H9 (cell line): ENCODE data around the gene MATK. TPM values are rescaled to one million over a fixed set of nuclear protein-coding genes. Genes with fewer than 3 reads are reported as not detected.

Experiments used
- DNase-seq: peaks from one replicate; pipeline ENCODE4 v3.0.0-alpha.2; 2017
- H2AFZ ChIP-seq: one replicate; pipeline ENCODE4 v1.6.1; 2013; ENCODE audit warnings: mild to moderate bottlenecking, low read length, control low read depth, moderate library complexity
- H2AK5ac ChIP-seq: 2 replicates; pipeline ENCODE4 v1.6.1; 2013; ENCODE audit warnings: low read length, control low read depth, mixed read lengths; ENCODE audit not compliant: insufficient read length
- H2BK120ac ChIP-seq: one replicate; pipeline ENCODE4 v1.6.1; 2013; ENCODE audit warnings: low read depth, mild to moderate bottlenecking, low read length, control low read depth, inconsistent platforms; ENCODE audit not compliant: poor library complexity, severe bottlenecking
- H2BK12ac ChIP-seq: 2 replicates; pipeline ENCODE4 v1.6.1; 2013; ENCODE audit warnings: low read length, control low read depth, mixed read lengths, low read depth; ENCODE audit not compliant: insufficient read length
- H2BK15ac ChIP-seq: 2 replicates; pipeline ENCODE4 v1.6.1; 2013; ENCODE audit warnings: low read depth, low read length, control low read depth
- H2BK20ac ChIP-seq: one replicate; pipeline ENCODE4 v1.6.1; 2013; ENCODE audit warnings: low read depth, mild to moderate bottlenecking, low read length, control low read depth, inconsistent platforms; ENCODE audit not compliant: poor library complexity, severe bottlenecking
- H2BK5ac ChIP-seq: 2 replicates; pipeline ENCODE4 v1.6.1; 2013; ENCODE audit warnings: low read length, control low read depth, mixed read lengths; ENCODE audit not compliant: insufficient read length
- H3K14ac ChIP-seq: 2 replicates; pipeline ENCODE4 v1.6.1; 2013; ENCODE audit warnings: low read length, control low read depth; ENCODE audit not compliant: insufficient read depth
- H3K18ac ChIP-seq: 2 replicates; pipeline ENCODE4 v1.6.1; 2013; ENCODE audit warnings: low read depth, mild to moderate bottlenecking, mixed read lengths, low read length, control low read depth; ENCODE audit not compliant: insufficient read length
- H3K23ac ChIP-seq: 2 replicates; pipeline ENCODE4 v1.6.1; 2013; ENCODE audit warnings: low read length, control low read depth, mixed read lengths, low read depth; ENCODE audit not compliant: insufficient read length
- H3K23me2 ChIP-seq: 2 replicates; pipeline ENCODE4 v1.6.1; 2013; ENCODE audit warnings: low read depth, mild to moderate bottlenecking, mixed read lengths, low read length, control low read depth; ENCODE audit not compliant: insufficient read length, poor library complexity, severe bottlenecking
- H3K27ac ChIP-seq: 2 replicates; pipeline ENCODE4 v1.5.1; 2013; ENCODE audit warnings: low read length, control low read depth, mixed read lengths, low read depth; ENCODE audit not compliant: insufficient read length
- H3K27me3 ChIP-seq: 2 replicates; pipeline ENCODE4 v1.6.1; 2013; ENCODE audit warnings: low read length, control low read depth, inconsistent platforms; ENCODE audit not compliant: insufficient read depth
- H3K4ac ChIP-seq: 2 replicates; pipeline ENCODE4 v1.6.1; 2013; ENCODE audit warnings: low read depth, mild to moderate bottlenecking, control low read depth, inconsistent platforms, low read length, moderate library complexity
- H3K4me1 ChIP-seq: 2 replicates; pipeline ENCODE4 v1.6.1; 2013; ENCODE audit warnings: low read length, control low read depth, inconsistent platforms; ENCODE audit not compliant: insufficient read depth
- H3K4me2 ChIP-seq: 2 replicates; pipeline ENCODE4 v1.6.1; 2013; ENCODE audit warnings: low read length, control low read depth, mixed read lengths; ENCODE audit not compliant: insufficient read length, insufficient read depth
- H3K56ac ChIP-seq: 2 replicates; pipeline ENCODE4 v1.6.1; 2013; ENCODE audit warnings: low read depth, mild to moderate bottlenecking, mixed read lengths, low read length, control low read depth; ENCODE audit not compliant: insufficient read length
- H3K79me1 ChIP-seq: 2 replicates; pipeline ENCODE4 v1.6.1; 2013; ENCODE audit warnings: low read depth, mild to moderate bottlenecking, moderate library complexity, low read length, control low read depth, inconsistent platforms; ENCODE audit not compliant: insufficient read depth, poor library complexity, severe bottlenecking
- H3K79me2 ChIP-seq: 2 replicates; pipeline ENCODE4 v1.6.1; 2013; ENCODE audit warnings: low read length, control low read depth, inconsistent platforms; ENCODE audit not compliant: insufficient read depth
- H3K9ac ChIP-seq: 2 replicates; pipeline ENCODE4 v1.6.1; 2013; ENCODE audit warnings: low read length, control low read depth, mixed read lengths; ENCODE audit not compliant: insufficient read length; ENCODE audit errors: extremely low read depth
- H3K9me3 ChIP-seq: one replicate; pipeline ENCODE4 v1.6.1; 2013; ENCODE audit warnings: low read depth, low read length, inconsistent platforms; ENCODE audit not compliant: control insufficient read depth
- H3T11ph ChIP-seq: one replicate; pipeline ENCODE4 v1.6.1; 2013; ENCODE audit warnings: mild to moderate bottlenecking, low read length, control low read depth, inconsistent platforms
- H4K20me1 ChIP-seq: one replicate; pipeline ENCODE4 v1.6.1; 2013; ENCODE audit not compliant: control insufficient read depth, insufficient read length, insufficient read depth
- H4K5ac ChIP-seq: 2 replicates; pipeline ENCODE4 v1.6.1; 2013; ENCODE audit warnings: low read depth, mild to moderate bottlenecking, mixed read lengths, low read length, control low read depth; ENCODE audit not compliant: insufficient read length
- H4K8ac ChIP-seq: replicated peaks from 2 replicates; pipeline ENCODE4 v1.6.1; 2013; ENCODE audit warnings: low read length, control low read depth, mixed read lengths, low read depth; ENCODE audit not compliant: insufficient read length
- H4K91ac ChIP-seq: 2 replicates; pipeline ENCODE4 v1.6.1; 2013; ENCODE audit warnings: low read depth, mild to moderate bottlenecking, moderate library complexity, mixed read lengths, low read length, control low read depth; ENCODE audit not compliant: insufficient read length
- H3K27ac Mint-ChIP-seq, 3 experiments: 2 replicates in 2 of 3; 3 replicates in 1 of 3; pipeline ENCODE4 v1.8.0; 2020 to 2021; ENCODE audit warnings: mixed read lengths in 3 of 3, mild to moderate bottlenecking in 1 of 3, moderate library complexity in 1 of 3
- H3K27me3 Mint-ChIP-seq: 2 replicates; pipeline ENCODE4 v1.8.0; 2021; ENCODE audit warnings: low read depth, mild to moderate bottlenecking, moderate library complexity, mixed read lengths
- H3K36me3 Mint-ChIP-seq, 3 experiments: 2 replicates in 2 of 3; 3 replicates in 1 of 3; pipeline ENCODE4 v1.8.0; 2020 to 2021; ENCODE audit warnings: low read depth in 3 of 3, mixed read lengths in 3 of 3; ENCODE audit not compliant: insufficient read depth in 1 of 3
- H3K4me1 Mint-ChIP-seq, 2 experiments: 2 replicates each; pipeline ENCODE4 v1.8.0; 2020; ENCODE audit warnings: mixed read lengths in 2 of 2
- H3K4me3 Mint-ChIP-seq, 2 experiments: 2 replicates in 1 of 2; 3 replicates in 1 of 2; pipeline ENCODE4 v1.8.0; 2020 to 2021; ENCODE audit warnings: mild to moderate bottlenecking in 2 of 2, mixed read lengths in 2 of 2, moderate library complexity in 1 of 2
- H3K9me3 Mint-ChIP-seq, 2 experiments: 2 replicates in 1 of 2; 3 replicates in 1 of 2; pipeline ENCODE4 v1.8.0; 2020; ENCODE audit warnings: mild to moderate bottlenecking in 2 of 2, mixed read lengths in 2 of 2, moderate library complexity in 1 of 2
- CTCF ChIP-seq: fragments of 200-600 bp; sonication (generic); conservative IDR thresholded peaks from 3 replicates; pipeline ENCODE4 v1.8.0; 2021; ENCODE audit warnings: antibody characterized with exemption, mild to moderate bottlenecking
- WGBS: extraction: QIAGEN DNeasy Blood & Tissue Kit; methylation state at CpG from one replicate; pipeline ENCODE4 v1.1.7; 2013; ENCODE audit warnings: missing lambda C conversion rate, low lambda C conversion rate, mixed read lengths; ENCODE audit not compliant: insufficient read length; ENCODE audit errors: extremely low coverage; 5-methylcytosine and 5-hydroxymethylcytosine counted together
- total RNA-seq: library from RNA; stranded (reverse); gene quantifications from 2 replicates; pipeline ENCODE4 v1.2.1, GENCODE V29; 2021

MATK gene
- total RNA-seq, 1 experiment from 2014 or later, result 13.5 TPM

- Mint-ChIP-seq H3K36me3 (peaks cover 3 to 19% (median 14%) of the 10 kb centered on the region in 3 experiments; a peak in 5 of 7 replicates), H3K27ac (peak overlapping the region in 2 of 3 experiments; percentile 34 to 76; a peak in 2 of 7 replicates), H3K4me3 (no peak overlapping the region), H3K9me3 (no peaks in the 10 kb centered on the region), H3K27me3 (no peaks in the 10 kb centered on the region), H3K4me1 (no peaks in the 10 kb centered on the region)
- no peak overlapping the region for H4K8ac ChIP-seq
- no peak overlapping the region for H2AK5ac ChIP-seq
- no peak overlapping the region for H4K91ac ChIP-seq
- no peak overlapping the region for H3K18ac ChIP-seq
- no peak overlapping the region for H3K23ac ChIP-seq
- no peaks in the 10 kb centered on the region for H3K4me1 ChIP-seq
- H4K5ac ChIP-seq, result no peak overlapping the region
- no peak overlapping the region for H3K27ac ChIP-seq
- no peak for TF ChIP-seq CTCF
- H3K9me3 ChIP-seq, result no peaks in the 10 kb centered on the region
- H3K23me2 ChIP-seq, result no peaks in the 10 kb centered on the region
- no peak overlapping the region for H2BK20ac ChIP-seq
- H2AFZ ChIP-seq, result no peak overlapping the region
- no peak overlapping the region for H2BK15ac ChIP-seq
- no CpG with 5 or more reads among the region's 31 CpGs for WGBS
- no peaks in the 10 kb centered on the region for H4K20me1 ChIP-seq
- no peak overlapping the region for H3K4ac ChIP-seq
- DNase-seq, result no peak
- H3K79me2 ChIP-seq, result no peaks in the 10 kb centered on the region
- H2BK120ac ChIP-seq, result no peak overlapping the region
- no peak overlapping the region for H3K4me2 ChIP-seq
- H3T11ph ChIP-seq, result no peak overlapping the region
- H3K79me1 ChIP-seq, result no peaks in the 10 kb centered on the region
- H3K27me3 ChIP-seq, result no peaks in the 10 kb centered on the region
- H3K14ac ChIP-seq, result no peak overlapping the region
- no peak overlapping the region for H3K9ac ChIP-seq
- no peak overlapping the region for H2BK12ac ChIP-seq
- no peak overlapping the region for H3K56ac ChIP-seq
- no peak overlapping the region for H2BK5ac ChIP-seq
Measured at GRCh38 chr19:3746371-3747056, 39.7 kb downstream of the MATK start.
